Panc1 (cell line): Measurements from ENCODE around the gene TUBGCP3. TPM values are rescaled to one million over a fixed set of nuclear protein-coding genes. Genes with fewer than 3 reads are reported as not detected.

Experiments
- ATAC-seq: fragments of 200-7000 bp; cut with Tn5 transposase; 2 replicates; pipeline ENCODE4 v1.9.1; 2020; ENCODE audit warnings: mild to moderate bottlenecking, moderate library complexity
- BruUV-seq: library from RNA; stranded (reverse); fragments of 400-500 nt; replicated peaks from 2 replicates; lab custom pipeline; 2021; lab: Mats Ljungman, UMichigan
- CTCF ChIA-PET: fragments of 300-600 bp; sonication (Branson Sonifier 250); formaldehyde crosslinking; loops from one replicate; lab custom pipeline; 2022; ENCODE audit warnings: antibody characterized with exemption; lab: Charles Lee
- POLR2A ChIA-PET: fragments of 300-600 bp; sonication (Branson Sonifier 250); formaldehyde crosslinking; loops from one replicate; lab custom pipeline; 2022; ENCODE audit warnings: antibody characterized with exemption; lab: Charles Lee
- DNase-seq: peaks from one replicate; pipeline ENCODE4 v3.0.0-alpha.2; 2010; ENCODE audit warnings: low read depth, low spot score
- H3K27ac ChIP-seq: 2 replicates; pipeline ENCODE4 v1.5.1; 2011; ENCODE audit warnings: mild to moderate bottlenecking, low read length, inconsistent platforms
- H3K27me3 ChIP-seq: fragments of 200-500 bp; sonication (Bioruptor generic); 2 replicates; pipeline ENCODE4 v1.6.0; 2014; ENCODE audit warnings: low read length, inconsistent platforms; ENCODE audit not compliant: control insufficient read depth, insufficient read depth
- H3K36me3 ChIP-seq: fragments of 200-500 bp; sonication (Bioruptor generic); 2 replicates; pipeline ENCODE4 v1.5.1; 2014; ENCODE audit warnings: inconsistent platforms, mild to moderate bottlenecking, low read length, moderate library complexity; ENCODE audit not compliant: control insufficient read depth, insufficient read depth
- H3K4me1 ChIP-seq: 2 replicates; pipeline ENCODE4 v1.5.1; 2011; ENCODE audit warnings: inconsistent platforms, mild to moderate bottlenecking, low read length, moderate library complexity; ENCODE audit not compliant: control insufficient read depth, insufficient read depth
- H3K4me3 ChIP-seq, 2 experiments: 2 replicates each; pipeline ENCODE4 v1.5.1; 2011 to 2012; ENCODE audit warnings: low read depth in 2 of 2, low read length in 2 of 2, mild to moderate bottlenecking in 2 of 2, inconsistent platforms in 1 of 2, moderate library complexity in 1 of 2
- H3K9me3 ChIP-seq: fragments of 200-500 bp; sonication (Bioruptor generic); 2 replicates; pipeline ENCODE4 v1.5.1; 2014; ENCODE audit warnings: low read depth, mild to moderate bottlenecking, inconsistent platforms, low read length, moderate library complexity; ENCODE audit not compliant: control insufficient read depth, insufficient read depth
- CTCF ChIP-seq: fragments of 450-650 bp; IDR thresholded peaks from 2 replicates; pipeline ENCODE4 v1.5.1; 2017; ENCODE audit warnings: mild to moderate bottlenecking
- POLR2AphosphoS5 ChIP-seq: IDR thresholded peaks from 2 replicates; pipeline ENCODE4 v1.6.1; 2012; ENCODE audit warnings: mild to moderate bottlenecking, low read depth, low read length, moderate library complexity
- SIN3A ChIP-seq: IDR thresholded peaks from 2 replicates; pipeline ENCODE4 v1.6.1; 2012; ENCODE audit warnings: low read depth, mild to moderate bottlenecking, low read length, moderate library complexity, borderline replicate concordance; ENCODE audit not compliant: insufficient read depth
- TCF7L2 ChIP-seq: IDR thresholded peaks from 2 replicates; pipeline ENCODE4 v1.6.1; 2011; ENCODE audit warnings: mild to moderate bottlenecking, low read depth, low read length, inconsistent platforms
- in situ Hi-C: cut with HindIII; loops from 2 replicates; pipeline ENCODE4 v1.10.0; 2016; ENCODE audit warnings: low sequenced_read_pairs, low pct_unique_long_range_greater_than_20kb
- intact Hi-C: fragments of 100-400 bp; cut with micrococcal nuclease; formaldehyde crosslinking; loops from one replicate; pipeline ENCODE4 v1.10.0; 2022; ENCODE audit not compliant: unreplicated experiment
- total RNA-seq: library from RNA; stranded (reverse); gene quantifications from one replicate; pipeline ENCODE4 v1.2.1, GENCODE V29; 2021; ENCODE audit not compliant: unreplicated experiment
- TF ChIP-seq, protein P1 (sequence below), 2 experiments: IDR thresholded peaks; 2 replicates each; pipeline ENCODE4 v1.6.1; 2011 to 2012; ENCODE audit warnings: low read depth in 2 of 2, control low read depth in 1 of 2, low read length in 1 of 2, mild to moderate bottlenecking in 1 of 2, moderate library complexity in 1 of 2; ENCODE audit not compliant: insufficient read depth in 1 of 2

TUBGCP3 gene
- total RNA-seq, 1 experiment from 2014 or later, result 28.4 TPM

- Histone ChIP-seq H3K27ac (no peak overlapping the region), H3K9me3 (no peaks in the 10 kb centered on the region), H3K4me3 (no peak overlapping the region), H3K36me3 (no peaks in the 10 kb centered on the region), H3K4me1 (no peaks in the 10 kb centered on the region), H3K27me3 (no peaks in the 10 kb centered on the region)
- no TSS peak for BruUV-seq
- POLR2A ChIA-PET, result no interaction called here
- TF ChIP-seq CTCF (no peak), POLR2AphosphoS5 (no peak), SIN3A (no peak), TCF7L2 (no peak)
- TF ChIP-seq, protein P1, sequence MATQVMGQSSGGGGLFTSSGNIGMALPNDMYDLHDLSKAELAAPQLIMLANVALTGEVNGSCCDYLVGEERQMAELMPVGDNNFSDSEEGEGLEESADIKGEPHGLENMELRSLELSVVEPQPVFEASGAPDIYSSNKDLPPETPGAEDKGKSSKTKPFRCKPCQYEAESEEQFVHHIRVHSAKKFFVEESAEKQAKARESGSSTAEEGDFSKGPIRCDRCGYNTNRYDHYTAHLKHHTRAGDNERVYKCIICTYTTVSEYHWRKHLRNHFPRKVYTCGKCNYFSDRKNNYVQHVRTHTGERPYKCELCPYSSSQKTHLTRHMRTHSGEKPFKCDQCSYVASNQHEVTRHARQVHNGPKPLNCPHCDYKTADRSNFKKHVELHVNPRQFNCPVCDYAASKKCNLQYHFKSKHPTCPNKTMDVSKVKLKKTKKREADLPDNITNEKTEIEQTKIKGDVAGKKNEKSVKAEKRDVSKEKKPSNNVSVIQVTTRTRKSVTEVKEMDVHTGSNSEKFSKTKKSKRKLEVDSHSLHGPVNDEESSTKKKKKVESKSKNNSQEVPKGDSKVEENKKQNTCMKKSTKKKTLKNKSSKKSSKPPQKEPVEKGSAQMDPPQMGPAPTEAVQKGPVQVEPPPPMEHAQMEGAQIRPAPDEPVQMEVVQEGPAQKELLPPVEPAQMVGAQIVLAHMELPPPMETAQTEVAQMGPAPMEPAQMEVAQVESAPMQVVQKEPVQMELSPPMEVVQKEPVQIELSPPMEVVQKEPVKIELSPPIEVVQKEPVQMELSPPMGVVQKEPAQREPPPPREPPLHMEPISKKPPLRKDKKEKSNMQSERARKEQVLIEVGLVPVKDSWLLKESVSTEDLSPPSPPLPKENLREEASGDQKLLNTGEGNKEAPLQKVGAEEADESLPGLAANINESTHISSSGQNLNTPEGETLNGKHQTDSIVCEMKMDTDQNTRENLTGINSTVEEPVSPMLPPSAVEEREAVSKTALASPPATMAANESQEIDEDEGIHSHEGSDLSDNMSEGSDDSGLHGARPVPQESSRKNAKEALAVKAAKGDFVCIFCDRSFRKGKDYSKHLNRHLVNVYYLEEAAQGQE (IDR thresholded peaks at IDR 0.05; ENCODE audit: insufficient read depth in 1 of 2, low read depth in 2 of 2, low read length in 1 of 2), result no peak
- intact Hi-C loops, result no loop called here
- DNase-seq (no peak), ATAC-seq (no peak)
- CTCF ChIA-PET, result no interaction called here
- in situ Hi-C loops, result no loop called here
Observed at GRCh38 chr13:112614835-112615234, 26.9 kb upstream of the TUBGCP3 start.

GRCh38 chr13:112608212-112608611 is 20.3 kb upstream of the TUBGCP3 start:
- no peak for DNase-seq
- H3K4me3 ChIP-seq, result no peak overlapping the region
- H3K27me3 ChIP-seq, result no peaks in the 10 kb centered on the region
- no TSS peak for BruUV-seq
- no peaks in the 10 kb centered on the region for H3K9me3 ChIP-seq
- intact Hi-C loops (no loop called here), in situ Hi-C loops (no loop called here)
- H3K27ac ChIP-seq, result no peak overlapping the region
- no peak for TF ChIP-seq TCF7L2
- no peak for TF ChIP-seq SIN3A
- TF ChIP-seq POLR2AphosphoS5, result no peak
- no peak for TF ChIP-seq CTCF
- TF ChIP-seq, protein P1 (IDR thresholded peaks at IDR 0.05; ENCODE audit: insufficient read depth in 1 of 2, low read depth in 2 of 2, low read length in 1 of 2), result no peak
- no peak for ATAC-seq
- H3K36me3 ChIP-seq, result no peaks in the 10 kb centered on the region
- ChIA-PET POLR2A (interaction anchor here (0.6 kb wide), 1 partner anchor 28 kb away, joined by 3 read pairs; no protein-coding TSS in a partner anchor), CTCF (no interaction called here)
- no peaks in the 10 kb centered on the region for H3K4me1 ChIP-seq
